Measurements from ENCODE around the gene EIF6.

DNA sequence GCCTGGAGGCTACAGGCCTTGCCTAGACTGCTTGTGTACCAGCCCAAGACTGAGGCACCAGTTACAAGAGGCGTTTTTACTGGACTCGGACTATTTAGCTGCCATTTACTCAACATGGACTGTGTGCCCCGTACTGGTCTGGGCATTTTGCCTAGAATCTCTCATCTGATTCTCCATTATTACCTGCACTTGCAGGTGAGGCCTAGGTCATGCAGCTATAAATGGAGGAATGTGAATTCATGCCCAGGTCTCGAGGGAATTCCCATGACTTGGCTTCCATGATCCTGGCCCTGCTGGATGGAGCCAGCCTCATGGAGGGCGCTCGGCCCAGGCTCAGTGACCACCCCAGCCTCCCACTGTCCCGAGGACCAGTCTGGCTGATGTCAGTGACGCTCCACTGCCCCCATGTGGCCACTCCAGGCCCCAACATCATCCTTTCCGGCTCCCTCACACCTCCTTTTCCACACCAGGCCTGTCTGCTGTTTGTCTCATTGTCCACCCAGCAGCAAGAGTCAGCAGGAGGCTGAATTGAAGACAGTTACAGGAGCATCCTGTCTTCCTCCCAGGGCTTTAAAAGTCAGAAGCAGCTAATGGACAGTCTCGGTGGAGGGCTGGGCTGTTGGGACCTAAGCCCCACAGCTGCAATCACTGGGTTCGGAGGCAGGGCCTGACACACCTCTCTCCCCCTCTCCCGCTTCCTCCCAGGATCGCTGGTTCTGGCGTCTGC is 15.4 kb downstream of the EIF6 start:
- TF ChIP-seq, protein P1, sequence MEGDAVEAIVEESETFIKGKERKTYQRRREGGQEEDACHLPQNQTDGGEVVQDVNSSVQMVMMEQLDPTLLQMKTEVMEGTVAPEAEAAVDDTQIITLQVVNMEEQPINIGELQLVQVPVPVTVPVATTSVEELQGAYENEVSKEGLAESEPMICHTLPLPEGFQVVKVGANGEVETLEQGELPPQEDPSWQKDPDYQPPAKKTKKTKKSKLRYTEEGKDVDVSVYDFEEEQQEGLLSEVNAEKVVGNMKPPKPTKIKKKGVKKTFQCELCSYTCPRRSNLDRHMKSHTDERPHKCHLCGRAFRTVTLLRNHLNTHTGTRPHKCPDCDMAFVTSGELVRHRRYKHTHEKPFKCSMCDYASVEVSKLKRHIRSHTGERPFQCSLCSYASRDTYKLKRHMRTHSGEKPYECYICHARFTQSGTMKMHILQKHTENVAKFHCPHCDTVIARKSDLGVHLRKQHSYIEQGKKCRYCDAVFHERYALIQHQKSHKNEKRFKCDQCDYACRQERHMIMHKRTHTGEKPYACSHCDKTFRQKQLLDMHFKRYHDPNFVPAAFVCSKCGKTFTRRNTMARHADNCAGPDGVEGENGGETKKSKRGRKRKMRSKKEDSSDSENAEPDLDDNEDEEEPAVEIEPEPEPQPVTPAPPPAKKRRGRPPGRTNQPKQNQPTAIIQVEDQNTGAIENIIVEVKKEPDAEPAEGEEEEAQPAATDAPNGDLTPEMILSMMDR (IDR thresholded peaks at IDR 0.05; ENCODE audit: control extremely low read depth in 1 of 3, insufficient read depth in 1 of 3, low read depth in 1 of 3, low read length in 3 of 3) = peak; percentile 87 to 99 (median 96)
- TF ChIP-seq NANOG (IDR thresholded peaks at IDR 0.05; ENCODE audit: insufficient read depth, low read depth, low read length, poor library complexity, severe bottlenecking) = no peak
- no peak for TF ChIP-seq BACH1 (IDR thresholded peaks at IDR 0.05; ENCODE audit: low read length)
- TF ChIP-seq, protein P2, sequence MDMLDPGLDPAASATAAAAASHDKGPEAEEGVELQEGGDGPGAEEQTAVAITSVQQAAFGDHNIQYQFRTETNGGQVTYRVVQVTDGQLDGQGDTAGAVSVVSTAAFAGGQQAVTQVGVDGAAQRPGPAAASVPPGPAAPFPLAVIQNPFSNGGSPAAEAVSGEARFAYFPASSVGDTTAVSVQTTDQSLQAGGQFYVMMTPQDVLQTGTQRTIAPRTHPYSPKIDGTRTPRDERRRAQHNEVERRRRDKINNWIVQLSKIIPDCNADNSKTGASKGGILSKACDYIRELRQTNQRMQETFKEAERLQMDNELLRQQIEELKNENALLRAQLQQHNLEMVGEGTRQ (IDR thresholded peaks at IDR 0.05; ENCODE audit: low read length) = no peak
- no peak for TF ChIP-seq POLR2A (IDR thresholded peaks at IDR 0.05; ENCODE audit: control extremely low read depth in 1 of 2, low read depth in 2 of 2, low read length in 2 of 2)
- TF ChIP-seq CREB1 (IDR thresholded peaks at IDR 0.05) = peak; percentile 44; the same call in 1 of the 2 replicates
- no peak for TF ChIP-seq TBP (IDR thresholded peaks at IDR 0.05; ENCODE audit: low read depth, low read length)
- no peak for TF ChIP-seq CHD2 (IDR thresholded peaks at IDR 0.05; ENCODE audit: low read length)
- TF ChIP-seq ZNF274 (IDR thresholded peaks at IDR 0.05; ENCODE audit: borderline replicate concordance, extremely low read depth, low read length) = no peak

Measured in H1 (cell line).